Karpas-422 (cell line): Measurements from ENCODE around the gene IL16. TPM values are rescaled to one million over a fixed set of nuclear protein-coding genes. Genes with fewer than 3 reads are reported as not detected.

Experiments
- DNase-seq: peaks from one replicate; pipeline ENCODE4 v3.0.0-alpha.2; 2015
- H2AFZ ChIP-seq: fragments of 200-600 bp; sonication (generic); 2 replicates; pipeline ENCODE4 v1.6.1; 2014; ENCODE audit warnings: antibody characterized with exemption, low read length, mixed read lengths
- H3K27ac ChIP-seq: fragments of 200-600 bp; sonication (generic); 2 replicates; pipeline ENCODE4 v1.5.1; 2014; ENCODE audit warnings: mild to moderate bottlenecking, low read length, moderate library complexity
- H3K27me3 ChIP-seq: fragments of 200-600 bp; sonication (generic); 2 replicates; pipeline ENCODE4 v1.6.1; 2014; ENCODE audit warnings: low read length, mixed read lengths
- H3K36me3 ChIP-seq: fragments of 200-600 bp; sonication (generic); 2 replicates; pipeline ENCODE4 v1.6.1; 2014; ENCODE audit warnings: low read length, mixed read lengths; ENCODE audit not compliant: insufficient read depth
- H3K4me1 ChIP-seq: fragments of 200-600 bp; sonication (generic); 2 replicates; pipeline ENCODE4 v1.6.1; 2014; ENCODE audit warnings: mild to moderate bottlenecking, low read length, mixed read lengths
- H3K4me2 ChIP-seq: fragments of 200-600 bp; sonication (generic); 2 replicates; pipeline ENCODE4 v1.6.1; 2014; ENCODE audit warnings: low read length, low read depth, mild to moderate bottlenecking; ENCODE audit not compliant: poor library complexity, severe bottlenecking
- H3K4me3 ChIP-seq: fragments of 200-600 bp; sonication (generic); 2 replicates; pipeline ENCODE4 v1.5.1; 2014; ENCODE audit warnings: mild to moderate bottlenecking, antibody characterized with exemption, low read length, mixed read lengths
- H3K79me2 ChIP-seq: fragments of 200-600 bp; sonication (generic); 2 replicates; pipeline ENCODE4 v1.6.1; 2014; ENCODE audit warnings: mild to moderate bottlenecking, low read length, mixed read lengths
- H3K9ac ChIP-seq: fragments of 200-600 bp; sonication (generic); 2 replicates; pipeline ENCODE4 v1.6.0; 2014; ENCODE audit warnings: low read length
- H3K9me2 ChIP-seq: fragments of 200-600 bp; sonication (generic), shearing (Covaris generic); replicated peaks from 2 replicates; pipeline ENCODE4 v1.6.0; 2014; ENCODE audit warnings: mild to moderate bottlenecking, low read length, moderate library complexity; ENCODE audit not compliant: insufficient read depth
- H3K9me3 ChIP-seq: fragments of 300-700, 200-600 bp; sonication (generic); 2 replicates; pipeline ENCODE4 v1.6.1; 2014; ENCODE audit warnings: low read length, mixed read lengths
- H4K20me1 ChIP-seq: fragments of 200-600 bp; sonication (generic); 2 replicates; pipeline ENCODE4 v1.6.1; 2014; ENCODE audit warnings: mild to moderate bottlenecking, antibody characterized with exemption, low read length, low read depth; ENCODE audit not compliant: insufficient read depth
- total RNA-seq: library from RNA; depleted of rRNA; stranded (reverse); fragments of >200 nt; shearing (Covaris generic); gene quantifications from 2 replicates; pipeline ENCODE4 v1.2.3, GENCODE V29; 2014; ENCODE audit warnings: low replicate concordance; rRNA removed

The IL16 gene
- 3.3 and 4.4 TPM in 2 replicates for total RNA-seq

GRCh38 chr15:81196576-81197254 lies at the start of gene IL16:
IL16 (plus strand) TSS chr15:81196879; CDS start chr15:81225400, 28,521 bp downstream.
- no peak within 1 kb of the TSS for H2AFZ ChIP-seq
- H3K9me2 ChIP-seq: no peaks in the 10 kb centered on the region
- no peaks in the 10 kb centered on the region for H3K27me3 ChIP-seq
- H3K4me3 ChIP-seq: no peak within 1 kb of the TSS
- H3K36me3 ChIP-seq: no peaks in the 10 kb centered on the region
- no peak within 1 kb of the TSS for H3K9ac ChIP-seq
- H3K4me2 ChIP-seq: no peak within 1 kb of the TSS
- no peak within 1 kb of the TSS for H3K27ac ChIP-seq
- no peaks in the 10 kb centered on the region for H3K9me3 ChIP-seq
- no peak for DNase-seq
- H3K79me2 ChIP-seq: no peaks in the 10 kb centered on the region
- H3K4me1 ChIP-seq: no peaks in the 10 kb centered on the region
- H4K20me1 ChIP-seq: no peaks in the 10 kb centered on the region

- Histone ChIP-seq H3K4me1 (no peaks in the 10 kb centered on the region), H3K79me2 (no peaks in the 10 kb centered on the region), H3K27ac (no peak overlapping the region), H3K36me3 (no peaks in the 10 kb centered on the region), H2AFZ (no peak overlapping the region), H3K9me3 (no peaks in the 10 kb centered on the region), H3K9ac (no peak overlapping the region), H3K4me3 (no peak overlapping the region), H3K9me2 (no peaks in the 10 kb centered on the region), H3K27me3 (no peaks in the 10 kb centered on the region), H4K20me1 (0 out of 2 replicates have a peak, but pooled peaks cover 4% of the 10 kb centered on the region), H3K4me2 (no peak overlapping the region)
- DNase-seq: no peak
These were observed 45.3 kb upstream of the IL16 start for GRCh38 chr15:81151389-81151788.

- Histone ChIP-seq H3K27me3 (no peaks in the 10 kb centered on the region), H3K36me3 (no peaks in the 10 kb centered on the region), H4K20me1 (0 out of 2 replicates have a peak, but pooled peaks cover 4% of the 10 kb centered on the region), H3K4me3 (no peak overlapping the region), H2AFZ (no peak overlapping the region), H3K9me3 (no peaks in the 10 kb centered on the region), H3K4me2 (no peak overlapping the region), H3K4me1 (no peaks in the 10 kb centered on the region), H3K27ac (no peak overlapping the region), H3K79me2 (no peaks in the 10 kb centered on the region), H3K9me2 (no peaks in the 10 kb centered on the region), H3K9ac (no peak overlapping the region)
- peak; percentile 54 for DNase-seq
These were observed 44.3 kb upstream of the IL16 start for GRCh38 chr15:81152339-81152738.

GRCh38 chr15:81152799-81153198 lies 43.9 kb upstream of the IL16 start:
- Histone ChIP-seq H3K4me3 (no peak overlapping the region), H3K9me2 (no peaks in the 10 kb centered on the region), H3K4me2 (no peak overlapping the region), H3K27ac (no peak overlapping the region), H3K27me3 (no peaks in the 10 kb centered on the region), H3K4me1 (no peaks in the 10 kb centered on the region), H3K36me3 (no peaks in the 10 kb centered on the region), H3K79me2 (no peaks in the 10 kb centered on the region), H4K20me1 (0 out of 2 replicates have a peak, but pooled peaks cover 4% of the 10 kb centered on the region), H2AFZ (no peak overlapping the region), H3K9me3 (no peaks in the 10 kb centered on the region), H3K9ac (no peak overlapping the region)
- peak; percentile 6 for DNase-seq

GRCh38 chr15:81155375-81156218 lies 41.1 kb upstream of the IL16 start:
- no peak overlapping the region for H3K4me2 ChIP-seq
- no peak overlapping the region for H2AFZ ChIP-seq
- H3K9ac ChIP-seq: no peak overlapping the region

GRCh38 chr15:81156324-81156723 lies 40.4 kb upstream of the IL16 start:
- Histone ChIP-seq H3K36me3 (no peaks in the 10 kb centered on the region), H3K9ac (no peak overlapping the region), H4K20me1 (0 out of 2 replicates have a peak, but pooled peaks cover 4% of the 10 kb centered on the region), H3K4me3 (no peak overlapping the region), H3K27ac (no peak overlapping the region), H3K79me2 (no peaks in the 10 kb centered on the region), H3K4me2 (no peak overlapping the region), H3K4me1 (no peaks in the 10 kb centered on the region), H3K9me2 (no peaks in the 10 kb centered on the region), H3K27me3 (no peaks in the 10 kb centered on the region), H3K9me3 (no peaks in the 10 kb centered on the region), H2AFZ (no peak overlapping the region)
- no peak for DNase-seq

More at GRCh38 chr15:81155375-81156218, 41.1 kb upstream of the IL16 start:
- peak; percentile 73 for DNase-seq
- Histone ChIP-seq H3K9me2 (no peaks in the 10 kb centered on the region), H3K4me1 (no peaks in the 10 kb centered on the region), H4K20me1 (0 out of 2 replicates have a peak, but pooled peaks cover 4% of the 10 kb centered on the region), H3K27me3 (no peaks in the 10 kb centered on the region), H3K27ac (no peak overlapping the region), H3K9me3 (no peaks in the 10 kb centered on the region), H3K4me3 (no peak overlapping the region), H3K36me3 (no peaks in the 10 kb centered on the region), H3K79me2 (no peaks in the 10 kb centered on the region)

GRCh38 chr15:81157195-81157938 lies 39.3 kb upstream of the IL16 start:
- Histone ChIP-seq H3K27ac (no peak overlapping the region), H3K4me1 (no peaks in the 10 kb centered on the region), H3K36me3 (no peaks in the 10 kb centered on the region), H3K27me3 (no peaks in the 10 kb centered on the region), H3K4me3 (no peak overlapping the region), H2AFZ (no peak overlapping the region), H3K79me2 (no peaks in the 10 kb centered on the region), H3K9me3 (no peaks in the 10 kb centered on the region), H4K20me1 (0 out of 2 replicates have a peak, but pooled peaks cover 4% of the 10 kb centered on the region), H3K4me2 (no peak overlapping the region), H3K9ac (no peak overlapping the region), H3K9me2 (no peaks in the 10 kb centered on the region)
- no peak for DNase-seq

- Histone ChIP-seq H3K4me3 (no peak overlapping the region), H3K79me2 (no peaks in the 10 kb centered on the region), H3K27ac (no peak overlapping the region), H3K9ac (no peak overlapping the region), H3K9me3 (no peaks in the 10 kb centered on the region), H3K4me1 (no peaks in the 10 kb centered on the region), H3K27me3 (no peaks in the 10 kb centered on the region), H3K9me2 (no peaks in the 10 kb centered on the region), H4K20me1 (0 out of 2 replicates have a peak, but pooled peaks cover 2% of the 10 kb centered on the region), H3K4me2 (no peak overlapping the region), H3K36me3 (no peaks in the 10 kb centered on the region), H2AFZ (no peak overlapping the region)
- DNase-seq: no peak
These were observed 38.8 kb upstream of the IL16 start for GRCh38 chr15:81157939-81158223.
